Measurements from ENCODE around the gene SLC48A1. TPM values are rescaled to one million over a fixed set of nuclear protein-coding genes. Genes with fewer than 3 reads are reported as not detected.

SLC48A1 gene
- total and polyA plus RNA-seq, 5 donors from 2014 or later, result 4.9 to 12.7 (median 8.4) TPM

- Mint-ChIP-seq H3K36me3 (no peaks in the 10 kb centered on the region), H3K9me3 (no peaks in the 10 kb centered on the region), H3K27ac (no peak overlapping the region), H3K4me1 (peaks cover 0 to 29% (median 6%) of the 10 kb centered on the region in 4 donors), H3K27me3 (peaks cover 6% of the 10 kb centered on the region), H3K4me3 (no peak overlapping the region)
- Histone ChIP-seq H3K27ac (ENCODE audit: insufficient read depth, low read length, poor library complexity, severe bottlenecking) (no peak overlapping the region), H3K4me1 (ENCODE audit: control insufficient read depth, insufficient read depth, low read length, poor library complexity, severe bottlenecking) (peaks cover 12% of the 10 kb centered on the region), H3K9me3 (ENCODE audit: control insufficient read depth in 2 of 2, low read length in 2 of 2) (no peaks in the 10 kb centered on the region), H3K27me3 (ENCODE audit: control insufficient read depth, insufficient read depth, low read length) (no peaks in the 10 kb centered on the region), H3K4me3 (ENCODE audit: low read depth, low read length) (no peak overlapping the region), H3K36me3 (ENCODE audit: control insufficient read depth, insufficient read depth, low read length) (no peaks in the 10 kb centered on the region)
- ATAC-seq (ENCODE audit: low read depth in 2 of 2), result no peak
- no peak for DNase-seq
These were observed 27.5 kb upstream of the SLC48A1 start for GRCh38 chr12:47745485-47746041.

GRCh38 chr12:47746073-47746472, 27.0 kb upstream of the SLC48A1 start:
- Histone ChIP-seq H3K4me3 (ENCODE audit: low read depth, low read length) (no peak overlapping the region), H3K27me3 (ENCODE audit: control insufficient read depth, insufficient read depth, low read length) (no peaks in the 10 kb centered on the region), H3K4me1 (ENCODE audit: control insufficient read depth, insufficient read depth, low read length, poor library complexity, severe bottlenecking) (peaks cover 8% of the 10 kb centered on the region), H3K36me3 (ENCODE audit: control insufficient read depth, insufficient read depth, low read length) (no peaks in the 10 kb centered on the region), H3K27ac (ENCODE audit: insufficient read depth, low read length, poor library complexity, severe bottlenecking) (no peak overlapping the region), H3K9me3 (ENCODE audit: control insufficient read depth in 2 of 2, low read length in 2 of 2) (no peaks in the 10 kb centered on the region)
- no peaks in the 10 kb centered on the region for H3K9me3 Mint-ChIP-seq
- peaks cover 0 to 25% (median 6%) of the 10 kb centered on the region in 4 donors for H3K4me1 Mint-ChIP-seq
- no peak for ATAC-seq (ENCODE audit: low read depth in 2 of 2)
- H3K4me3 Mint-ChIP-seq, result no peak overlapping the region
- H3K36me3 Mint-ChIP-seq, result no peaks in the 10 kb centered on the region
- peaks cover 6% of the 10 kb centered on the region for H3K27me3 Mint-ChIP-seq
- H3K27ac Mint-ChIP-seq, result no peak overlapping the region
- no peak for DNase-seq

GRCh38 chr12:47746523-47746922, 26.5 kb upstream of the SLC48A1 start:
- no peak overlapping the region for H3K4me3 ChIP-seq (ENCODE audit: low read depth, low read length)
- H3K27ac ChIP-seq (ENCODE audit: insufficient read depth, low read length, poor library complexity, severe bottlenecking), result no peak overlapping the region

GRCh38 chr12:47747126-47747525, 25.9 kb upstream of the SLC48A1 start:
- Mint-ChIP-seq H3K36me3 (no peaks in the 10 kb centered on the region), H3K9me3 (no peaks in the 10 kb centered on the region), H3K27ac (no peak overlapping the region), H3K4me3 (no peak overlapping the region), H3K27me3 (peaks cover 6% of the 10 kb centered on the region), H3K4me1 (peaks cover 0 to 14% (median 3%) of the 10 kb centered on the region in 4 donors)
- no peaks in the 10 kb centered on the region for H3K36me3 ChIP-seq (ENCODE audit: control insufficient read depth, insufficient read depth, low read length)
- H3K27me3 ChIP-seq (ENCODE audit: control insufficient read depth, insufficient read depth, low read length), result no peaks in the 10 kb centered on the region
- no peak for ATAC-seq (ENCODE audit: low read depth in 2 of 2)
- no peak for DNase-seq
- H3K4me3 ChIP-seq (ENCODE audit: low read depth, low read length), result no peak overlapping the region
- H3K4me1 ChIP-seq (ENCODE audit: control insufficient read depth, insufficient read depth, low read length, poor library complexity, severe bottlenecking), result no peaks in the 10 kb centered on the region
- no peaks in the 10 kb centered on the region for H3K9me3 ChIP-seq (ENCODE audit: control insufficient read depth in 2 of 2, low read length in 2 of 2)
- no peak overlapping the region for H3K27ac ChIP-seq (ENCODE audit: insufficient read depth, low read length, poor library complexity, severe bottlenecking)

More at GRCh38 chr12:47746523-47746922, 26.5 kb upstream of the SLC48A1 start:
- H3K27me3 Mint-ChIP-seq, result peaks cover 6% of the 10 kb centered on the region
- DNase-seq (no peak), ATAC-seq (ENCODE audit: low read depth in 2 of 2) (no peak)
- no peaks in the 10 kb centered on the region for H3K9me3 Mint-ChIP-seq
- Histone ChIP-seq H3K4me1 (ENCODE audit: control insufficient read depth, insufficient read depth, low read length, poor library complexity, severe bottlenecking) (peaks cover 4% of the 10 kb centered on the region), H3K27me3 (ENCODE audit: control insufficient read depth, insufficient read depth, low read length) (no peaks in the 10 kb centered on the region), H3K9me3 (ENCODE audit: control insufficient read depth in 2 of 2, low read length in 2 of 2) (no peaks in the 10 kb centered on the region), H3K36me3 (ENCODE audit: control insufficient read depth, insufficient read depth, low read length) (no peaks in the 10 kb centered on the region)
- H3K4me3 Mint-ChIP-seq, result no peak overlapping the region
- peaks cover 0 to 21% (median 4%) of the 10 kb centered on the region in 4 donors for H3K4me1 Mint-ChIP-seq
- no peak overlapping the region for H3K27ac Mint-ChIP-seq
- no peaks in the 10 kb centered on the region for H3K36me3 Mint-ChIP-seq

- Histone ChIP-seq H3K9me3 (ENCODE audit: control insufficient read depth in 2 of 2, low read length in 2 of 2) (no peaks in the 10 kb centered on the region), H3K4me3 (ENCODE audit: low read depth, low read length) (no peak overlapping the region), H3K27me3 (ENCODE audit: control insufficient read depth, insufficient read depth, low read length) (no peaks in the 10 kb centered on the region), H3K36me3 (ENCODE audit: control insufficient read depth, insufficient read depth, low read length) (no peaks in the 10 kb centered on the region), H3K4me1 (ENCODE audit: control insufficient read depth, insufficient read depth, low read length, poor library complexity, severe bottlenecking) (no peaks in the 10 kb centered on the region), H3K27ac (ENCODE audit: insufficient read depth, low read length, poor library complexity, severe bottlenecking) (no peak overlapping the region)
- no peaks in the 10 kb centered on the region for H3K9me3 Mint-ChIP-seq
- DNase-seq (no peak), ATAC-seq (ENCODE audit: low read depth in 2 of 2) (no peak)
- peaks cover 0 to 10% (median 1%) of the 10 kb centered on the region in 4 donors for H3K4me1 Mint-ChIP-seq
- H3K36me3 Mint-ChIP-seq, result no peaks in the 10 kb centered on the region
- peaks cover 6% of the 10 kb centered on the region for H3K27me3 Mint-ChIP-seq
- no peak overlapping the region for H3K4me3 Mint-ChIP-seq
- no peak overlapping the region for H3K27ac Mint-ChIP-seq
These were observed 25.2 kb upstream of the SLC48A1 start for GRCh38 chr12:47747596-47748506.

GRCh38 chr12:47748507-47748828, 24.6 kb upstream of the SLC48A1 start:
- no peaks in the 10 kb centered on the region for H3K9me3 ChIP-seq (ENCODE audit: control insufficient read depth in 2 of 2, low read length in 2 of 2)
- H3K27ac ChIP-seq (ENCODE audit: insufficient read depth, low read length, poor library complexity, severe bottlenecking), result no peak overlapping the region
- no peak for ATAC-seq (ENCODE audit: low read depth in 2 of 2)
- peaks cover 0 to 5% (median 0%) of the 10 kb centered on the region in 4 donors for H3K4me1 Mint-ChIP-seq
- no peaks in the 10 kb centered on the region for H3K4me1 ChIP-seq (ENCODE audit: control insufficient read depth, insufficient read depth, low read length, poor library complexity, severe bottlenecking)
- H3K4me3 ChIP-seq (ENCODE audit: low read depth, low read length), result no peak overlapping the region
- H3K36me3 Mint-ChIP-seq, result no peaks in the 10 kb centered on the region
- no peak overlapping the region for H3K27ac Mint-ChIP-seq
- H3K27me3 Mint-ChIP-seq, result peaks cover 6% of the 10 kb centered on the region
- H3K4me3 Mint-ChIP-seq, result no peak overlapping the region
- H3K9me3 Mint-ChIP-seq, result no peaks in the 10 kb centered on the region
- DNase-seq, result no peak
- H3K36me3 ChIP-seq (ENCODE audit: control insufficient read depth, insufficient read depth, low read length), result no peaks in the 10 kb centered on the region
- no peaks in the 10 kb centered on the region for H3K27me3 ChIP-seq (ENCODE audit: control insufficient read depth, insufficient read depth, low read length)

GRCh38 chr12:47748899-47749298, 24.1 kb upstream of the SLC48A1 start:
- H3K36me3 Mint-ChIP-seq, result no peaks in the 10 kb centered on the region
- DNase-seq, result no peak
- no peaks in the 10 kb centered on the region for H3K9me3 ChIP-seq (ENCODE audit: control insufficient read depth in 2 of 2, low read length in 2 of 2)
- no peak overlapping the region for H3K27ac ChIP-seq (ENCODE audit: insufficient read depth, low read length, poor library complexity, severe bottlenecking)
- no peaks in the 10 kb centered on the region for H3K27me3 ChIP-seq (ENCODE audit: control insufficient read depth, insufficient read depth, low read length)
- H3K4me1 ChIP-seq (ENCODE audit: control insufficient read depth, insufficient read depth, low read length, poor library complexity, severe bottlenecking), result no peaks in the 10 kb centered on the region
- H3K4me3 ChIP-seq (ENCODE audit: low read depth, low read length), result no peak overlapping the region
- H3K36me3 ChIP-seq (ENCODE audit: control insufficient read depth, insufficient read depth, low read length), result no peaks in the 10 kb centered on the region
- no peaks in the 10 kb centered on the region for H3K9me3 Mint-ChIP-seq
- H3K4me3 Mint-ChIP-seq, result no peak overlapping the region
- peaks cover 0 to 1% (median 0%) of the 10 kb centered on the region in 4 donors for H3K4me1 Mint-ChIP-seq
- H3K27me3 Mint-ChIP-seq, result peaks cover 6% of the 10 kb centered on the region
- no peak overlapping the region for H3K27ac Mint-ChIP-seq
- no peak for ATAC-seq (ENCODE audit: low read depth in 2 of 2)

Data from CD4-positive, CD25-positive, alpha-beta regulatory T cell (primary cell).